Neural progenitor cell (in vitro differentiated cells): ENCODE measurements around the gene XPR1.

Experiments
- EZH2 ChIP-seq: fragments of 200-600 bp; sonication (generic); IDR thresholded peaks from 2 replicates; pipeline ENCODE4 v1.6.1; 2017; ENCODE audit warnings: antibody characterized with exemption, mild to moderate bottlenecking, moderate library complexity
- TF ChIP-seq, protein P1 (sequence below): fragments of 200-600 bp; sonication (generic); IDR thresholded peaks from 2 replicates; pipeline ENCODE4 v1.5.1; 2017; ENCODE audit warnings: antibody characterized with exemption, mild to moderate bottlenecking

DNA sequence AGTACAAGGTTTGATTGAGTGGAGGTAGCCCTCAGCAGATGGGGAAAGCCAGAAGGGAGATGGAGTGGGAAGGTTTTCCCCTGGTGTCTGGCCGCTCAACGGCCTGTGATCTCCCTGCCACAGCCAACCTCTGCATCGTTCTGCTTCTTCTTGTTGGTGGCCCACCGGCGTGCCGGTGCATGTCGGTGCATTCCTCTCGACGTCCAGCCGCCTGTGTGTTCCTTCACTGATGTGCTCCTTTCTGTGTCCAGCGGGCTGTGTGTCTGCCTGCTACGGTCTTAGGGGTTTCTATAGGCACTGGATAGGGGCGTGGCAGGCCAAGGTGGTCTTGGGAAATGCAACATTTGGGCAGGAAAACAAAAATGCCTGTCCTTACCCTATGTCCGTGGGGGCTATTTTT, 101.0 kb downstream of the XPR1 start:
- TF ChIP-seq, protein P1, sequence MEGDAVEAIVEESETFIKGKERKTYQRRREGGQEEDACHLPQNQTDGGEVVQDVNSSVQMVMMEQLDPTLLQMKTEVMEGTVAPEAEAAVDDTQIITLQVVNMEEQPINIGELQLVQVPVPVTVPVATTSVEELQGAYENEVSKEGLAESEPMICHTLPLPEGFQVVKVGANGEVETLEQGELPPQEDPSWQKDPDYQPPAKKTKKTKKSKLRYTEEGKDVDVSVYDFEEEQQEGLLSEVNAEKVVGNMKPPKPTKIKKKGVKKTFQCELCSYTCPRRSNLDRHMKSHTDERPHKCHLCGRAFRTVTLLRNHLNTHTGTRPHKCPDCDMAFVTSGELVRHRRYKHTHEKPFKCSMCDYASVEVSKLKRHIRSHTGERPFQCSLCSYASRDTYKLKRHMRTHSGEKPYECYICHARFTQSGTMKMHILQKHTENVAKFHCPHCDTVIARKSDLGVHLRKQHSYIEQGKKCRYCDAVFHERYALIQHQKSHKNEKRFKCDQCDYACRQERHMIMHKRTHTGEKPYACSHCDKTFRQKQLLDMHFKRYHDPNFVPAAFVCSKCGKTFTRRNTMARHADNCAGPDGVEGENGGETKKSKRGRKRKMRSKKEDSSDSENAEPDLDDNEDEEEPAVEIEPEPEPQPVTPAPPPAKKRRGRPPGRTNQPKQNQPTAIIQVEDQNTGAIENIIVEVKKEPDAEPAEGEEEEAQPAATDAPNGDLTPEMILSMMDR: no peak
- TF ChIP-seq EZH2: no peak
